Kidney (tissue), 14 donors: ENCODE measurements around the gene APEX2. TPM values are rescaled to one million over a fixed set of nuclear protein-coding genes. Genes with fewer than 3 reads are reported as not detected.
"Not testable (repeated sequence)": the region's sequence is repeated elsewhere in the genome, so short reads cannot be mapped to it uniquely, and the experiment has no call there.

Experiments
- DNase-seq, 5 donors: peaks; one replicate each; pipeline ENCODE4 v3.0.0-alpha.2; 2013 to 2020
- FAIRE-seq: peaks from 2 replicates; lab custom pipeline; 2012; peaks lifted over from hg19 to GRCh38; lab: Jason Lieb, UNC
- H3K27ac ChIP-seq, 2 donors: one replicate each; pipeline ENCODE4 v1.7.0; 2013; ENCODE audit warnings: low read depth in 2 of 2, low read length in 2 of 2, inconsistent platforms in 1 of 2
- H3K27me3 ChIP-seq: one replicate; pipeline ENCODE4 v1.7.1; 2013; ENCODE audit warnings: low read length, inconsistent platforms; ENCODE audit not compliant: control insufficient read depth, insufficient read depth
- H3K36me3 ChIP-seq, 3 donors: one replicate each; pipeline versions ENCODE4 v1.7.0 to v1.7.1; 2013; ENCODE audit warnings: low read length in 3 of 3, control low read depth in 1 of 3, inconsistent platforms in 1 of 3; ENCODE audit not compliant: insufficient read depth in 3 of 3, control insufficient read depth in 2 of 3
- H3K4me1 ChIP-seq, 3 donors: one replicate each; pipeline versions ENCODE4 v1.7.0 to v1.7.1; 2013; ENCODE audit warnings: low read length in 3 of 3, inconsistent platforms in 1 of 3, low read depth in 1 of 3; ENCODE audit not compliant: control insufficient read depth in 2 of 3, insufficient read depth in 2 of 3
- H3K4me3 ChIP-seq, 3 donors: one replicate each; pipeline versions ENCODE4 v1.7.0 to v1.8.1; 2013; ENCODE audit warnings: low read length in 3 of 3, control low read depth in 1 of 3, inconsistent platforms in 1 of 3
- H3K9ac ChIP-seq, 3 donors: one replicate each; pipeline versions ENCODE4 v1.7.0 to v1.7.1; 2013; ENCODE audit warnings: low read length in 3 of 3, control low read depth in 1 of 3, inconsistent platforms in 1 of 3
- H3K9me3 ChIP-seq, 3 donors: one replicate each; pipeline versions ENCODE4 v1.7.0 to v1.7.1; 2013; ENCODE audit warnings: low read length in 3 of 3, control low read depth in 1 of 3, inconsistent platforms in 1 of 3; ENCODE audit not compliant: control insufficient read depth in 2 of 3, insufficient read depth in 1 of 3
- CTCF ChIP-seq: IDR thresholded peaks from 3 replicates; pipeline ENCODE4 v1.5.1; 2012; ENCODE audit warnings: mild to moderate bottlenecking, moderate library complexity, borderline replicate concordance; ENCODE audit not compliant: insufficient read depth; ENCODE audit errors: extremely low read depth
- intact Hi-C: fragments of 100-400 bp; cut with DNase I; formaldehyde crosslinking; loops from one replicate; pipeline ENCODE4 v1.11.1; 2022
- polyA plus RNA-seq: library from polyadenylated mRNA; stranded (reverse); fragments of 350-450 nt; fragmentation: Illumina TruSeq; extraction: RNeasy Lipid Tissue Mini Kit (QIAGEN cat#74804); gene quantifications from one replicate; pipeline ENCODE4 v1.2.3, GENCODE V29; 2014; ENCODE audit warnings: low read depth, low replicate concordance; ENCODE audit not compliant: insufficient read depth
- total RNA-seq: library from RNA; stranded (reverse); fragmentation: NEBNext Ultra II Directional; extraction: Animal tissue kit (Norgen Biotek cat#: 25700); gene quantifications from one replicate; pipeline ENCODE4 v1.2.1, GENCODE V29; 2021
- donor health status: control.
- donor health status: control.
- donor health status: control.
- donor health status: control.
- donor health status: control.
- donor health status: DM: yes; HTN: yes; CAD: no.
- donor health status: Normal renal cell carcinoma (clear cell type).

APEX2 gene
- total and polyA plus RNA-seq, 2 donors from 2014 or later = 15.9 to 16.9 TPM

- Histone ChIP-seq H3K27ac (no peak overlapping the region), H3K27me3 (no peaks in the 10 kb centered on the region), H3K36me3 (no peaks in the 10 kb centered on the region), H3K9me3 (no peaks in the 10 kb centered on the region), H3K4me1 (no peaks in the 10 kb centered on the region), H3K9ac (no peak overlapping the region), H3K4me3 (no peak overlapping the region)
- TF ChIP-seq CTCF = no peak
- DNase-seq = no peak
- intact Hi-C loops = no loop called here
- FAIRE-seq = no peak
Measured at GRCh38 chrX:54978448-54978847, 21.7 kb upstream of the APEX2 start.

GRCh38 chrX:54979432-54979831 lies 20.7 kb upstream of the APEX2 start:
- Histone ChIP-seq H3K4me1 (no peaks in the 10 kb centered on the region), H3K4me3 (no peak overlapping the region), H3K36me3 (no peaks in the 10 kb centered on the region), H3K9me3 (peaks cover 0 to 1% (median 0%) of the 10 kb centered on the region in 3 donors), H3K27ac (no peak overlapping the region), H3K9ac (no peak overlapping the region), H3K27me3 (no peaks in the 10 kb centered on the region)
- DNase-seq = no peak
- intact Hi-C loops = no loop called here
- FAIRE-seq = no peak
- no peak for TF ChIP-seq CTCF

- Histone ChIP-seq H3K9ac (no peak overlapping the region), H3K27ac (no peak overlapping the region), H3K36me3 (no peaks in the 10 kb centered on the region), H3K4me3 (no peak overlapping the region), H3K9me3 (peaks cover 0 to 1% (median 0%) of the 10 kb centered on the region in 3 donors), H3K27me3 (no peaks in the 10 kb centered on the region), H3K4me1 (no peaks in the 10 kb centered on the region)
- TF ChIP-seq CTCF = no peak
- no peak for FAIRE-seq
- DNase-seq = no peak
- intact Hi-C loops = no loop called here
Measured at GRCh38 chrX:54980334-54980733, 19.8 kb upstream of the APEX2 start.

GRCh38 chrX:54983306-54983705 lies 16.9 kb upstream of the APEX2 start:
- H3K4me3 ChIP-seq, DNase-seq, H3K27ac ChIP-seq, H3K9ac ChIP-seq, H3K27me3 ChIP-seq, H3K36me3 ChIP-seq, intact Hi-C loops, FAIRE-seq, H3K4me1 ChIP-seq, H3K9me3 ChIP-seq: not testable (repeated sequence)
